Ascending aorta (tissue), 2 donors: ENCODE data around the gene BATF. TPM values are rescaled to one million over a fixed set of nuclear protein-coding genes. Genes with fewer than 3 reads are reported as not detected.

Source experiments
- DNase-seq, 2 donors: peaks; one replicate each; pipeline ENCODE4 v3.0.0-alpha.2; 2019; ENCODE audit warnings: low spot score in 2 of 2
- H3K27ac ChIP-seq, 2 donors: fragments of 200-600 bp; sonication (generic); one replicate each; pipeline ENCODE4 v1.5.1; 2016 to 2017; ENCODE audit warnings: mild to moderate bottlenecking in 1 of 2
- H3K27me3 ChIP-seq: fragments of 200-600 bp; sonication (generic); one replicate; pipeline ENCODE4 v1.5.1; 2017
- H3K36me3 ChIP-seq, 2 donors: fragments of 200-600 bp; sonication (generic); one replicate each; pipeline ENCODE4 v1.5.1; 2016
- H3K4me1 ChIP-seq, 2 donors: fragments of 200-600 bp; sonication (generic); one replicate each; pipeline ENCODE4 v1.5.1; 2016 to 2017; ENCODE audit warnings: mild to moderate bottlenecking in 1 of 2
- H3K4me3 ChIP-seq, 2 donors: fragments of 200-600 bp; sonication (generic); one replicate each; pipeline ENCODE4 v1.5.1; 2016 to 2017; ENCODE audit warnings: mild to moderate bottlenecking in 1 of 2
- H3K9me3 ChIP-seq, 2 donors: fragments of 200-600 bp; sonication (generic); one replicate each; pipeline ENCODE4 v1.5.1; 2016
- CTCF ChIP-seq, 3 experiments: fragments of 200-600 bp in 2 of 3; fragments of 450-650 bp in 1 of 3; sonication (generic) in 2 of 3; IDR thresholded peaks; one replicate each; pipeline ENCODE4 v1.5.1; 2016 to 2019; ENCODE audit warnings: antibody characterized with exemption in 3 of 3, mild to moderate bottlenecking in 1 of 3, moderate library complexity in 1 of 3
- intact Hi-C: fragments of 100-400 bp; cut with DNase I; formaldehyde crosslinking; loops from one replicate; pipeline ENCODE4 v1.15.1; 2023
- total RNA-seq: library from RNA; depleted of rRNA; stranded (reverse); fragments of >200 nt; gene quantifications from one replicate; pipeline ENCODE4 v1.1.0, GENCODE V29; 2016

The BATF gene
- total RNA-seq, 1 donor from 2014 or later: not detected

GRCh38 chr14:75491376-75491978, 30.8 kb upstream of the BATF start:
- H3K36me3 ChIP-seq: no peaks in the 10 kb centered on the region
- no peak for TF ChIP-seq CTCF (IDR thresholded peaks at IDR 0.05)
- H3K4me3 ChIP-seq: no peak overlapping the region
- H3K27ac ChIP-seq: no peak overlapping the region
- no peaks in the 10 kb centered on the region for H3K27me3 ChIP-seq
- no peaks in the 10 kb centered on the region for H3K4me1 ChIP-seq
- peak in 1 of 2 donors; percentile 40 for DNase-seq
- no peaks in the 10 kb centered on the region for H3K9me3 ChIP-seq
- intact Hi-C loops: no loop called here

- peak in 1 of 2 donors; percentile 48 for DNase-seq
- Histone ChIP-seq H3K36me3 (no peaks in the 10 kb centered on the region), H3K4me3 (no peak overlapping the region), H3K27ac (no peak overlapping the region), H3K4me1 (no peaks in the 10 kb centered on the region), H3K9me3 (no peaks in the 10 kb centered on the region), H3K27me3 (no peaks in the 10 kb centered on the region)
- intact Hi-C loops: no loop called here
- no peak for TF ChIP-seq CTCF (IDR thresholded peaks at IDR 0.05)
These were observed 29.3 kb upstream of the BATF start for GRCh38 chr14:75492832-75493591.

- peak in 1 of 2 donors; percentile 12 for DNase-seq
- no peak for TF ChIP-seq CTCF (IDR thresholded peaks at IDR 0.05)
- Histone ChIP-seq H3K27ac (no peak overlapping the region), H3K27me3 (no peaks in the 10 kb centered on the region), H3K4me1 (no peaks in the 10 kb centered on the region), H3K36me3 (no peaks in the 10 kb centered on the region), H3K4me3 (no peak overlapping the region), H3K9me3 (no peaks in the 10 kb centered on the region)
- intact Hi-C loops: no loop called here
These were observed 28.6 kb upstream of the BATF start for GRCh38 chr14:75493592-75494087.

- no peak overlapping the region for H3K4me3 ChIP-seq
- no peaks in the 10 kb centered on the region for H3K36me3 ChIP-seq
- H3K9me3 ChIP-seq: no peaks in the 10 kb centered on the region
- H3K27me3 ChIP-seq: no peaks in the 10 kb centered on the region
- intact Hi-C loops: no loop called here
- no peak for DNase-seq
- H3K27ac ChIP-seq: no peak overlapping the region
- TF ChIP-seq CTCF (IDR thresholded peaks at IDR 0.05): no peak
- H3K4me1 ChIP-seq: no peaks in the 10 kb centered on the region
These were observed 27.4 kb upstream of the BATF start for GRCh38 chr14:75494896-75495295.

GRCh38 chr14:75495399-75495798, 26.9 kb upstream of the BATF start:
- H3K4me1 ChIP-seq: no peaks in the 10 kb centered on the region
- TF ChIP-seq CTCF (IDR thresholded peaks at IDR 0.05): no peak
- H3K27me3 ChIP-seq: no peaks in the 10 kb centered on the region
- H3K27ac ChIP-seq: no peak overlapping the region
- no peaks in the 10 kb centered on the region for H3K36me3 ChIP-seq
- H3K4me3 ChIP-seq: no peak overlapping the region
- no peak for DNase-seq
- intact Hi-C loops: no loop called here
- no peaks in the 10 kb centered on the region for H3K9me3 ChIP-seq
